A673 (cell line): Measurements from ENCODE around the gene CHI3L2.
"Not testable (repeated sequence)": the region's sequence is repeated elsewhere in the genome, so short reads cannot be mapped to it uniquely, and the experiment has no call there.

Source experiments
- EZH2 ChIP-seq: fragments of 200-600 bp; sonication (generic); IDR thresholded peaks from 2 replicates; pipeline ENCODE4 v1.6.1; 2017; ENCODE audit warnings: borderline replicate concordance, low read depth, mild to moderate bottlenecking, mixed read lengths, antibody characterized with exemption, low read length; ENCODE audit not compliant: poor library complexity, severe bottlenecking
- TF ChIP-seq, protein P1 (sequence below): fragments of 300-800, 200-600 bp; sonication (generic); conservative IDR thresholded peaks from 2 replicates; pipeline ENCODE4 v1.5.1; 2017; ENCODE audit warnings: low read depth, mild to moderate bottlenecking, antibody characterized with exemption, low read length, moderate library complexity, mixed read lengths

DNA sequence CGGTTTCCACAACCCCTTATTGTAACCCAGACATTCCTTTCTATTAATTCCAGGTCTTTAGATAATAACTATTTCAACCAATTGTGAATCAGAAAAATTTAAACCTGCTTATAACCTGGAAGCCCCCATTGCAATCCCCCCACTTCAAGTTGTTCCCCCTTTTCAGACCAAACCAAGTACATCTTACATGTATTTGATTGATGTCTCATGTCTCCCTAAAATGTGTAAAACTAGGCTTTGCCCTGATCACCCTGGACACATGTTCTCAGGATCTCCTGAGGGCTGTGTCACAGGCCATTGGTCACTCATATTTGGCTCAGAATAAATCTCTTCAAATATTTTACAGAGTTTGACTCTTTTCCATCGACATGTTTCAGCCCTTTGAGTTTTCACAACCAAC is 12.2 kb upstream of the CHI3L2 start:
- TF ChIP-seq, protein P1, sequence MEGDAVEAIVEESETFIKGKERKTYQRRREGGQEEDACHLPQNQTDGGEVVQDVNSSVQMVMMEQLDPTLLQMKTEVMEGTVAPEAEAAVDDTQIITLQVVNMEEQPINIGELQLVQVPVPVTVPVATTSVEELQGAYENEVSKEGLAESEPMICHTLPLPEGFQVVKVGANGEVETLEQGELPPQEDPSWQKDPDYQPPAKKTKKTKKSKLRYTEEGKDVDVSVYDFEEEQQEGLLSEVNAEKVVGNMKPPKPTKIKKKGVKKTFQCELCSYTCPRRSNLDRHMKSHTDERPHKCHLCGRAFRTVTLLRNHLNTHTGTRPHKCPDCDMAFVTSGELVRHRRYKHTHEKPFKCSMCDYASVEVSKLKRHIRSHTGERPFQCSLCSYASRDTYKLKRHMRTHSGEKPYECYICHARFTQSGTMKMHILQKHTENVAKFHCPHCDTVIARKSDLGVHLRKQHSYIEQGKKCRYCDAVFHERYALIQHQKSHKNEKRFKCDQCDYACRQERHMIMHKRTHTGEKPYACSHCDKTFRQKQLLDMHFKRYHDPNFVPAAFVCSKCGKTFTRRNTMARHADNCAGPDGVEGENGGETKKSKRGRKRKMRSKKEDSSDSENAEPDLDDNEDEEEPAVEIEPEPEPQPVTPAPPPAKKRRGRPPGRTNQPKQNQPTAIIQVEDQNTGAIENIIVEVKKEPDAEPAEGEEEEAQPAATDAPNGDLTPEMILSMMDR: not testable (repeated sequence)
- TF ChIP-seq EZH2: not testable (repeated sequence)
